Breast epithelium (tissue), 4 donors: ENCODE measurements around the gene MYO18B. TPM values are rescaled to one million over a fixed set of nuclear protein-coding genes. Genes with fewer than 3 reads are reported as not detected.

Source experiments
- DNase-seq, 2 donors: peaks; one replicate each; pipeline ENCODE4 v3.0.0-alpha.2; 2019; ENCODE audit warnings: low spot score in 2 of 2
- H3K27ac ChIP-seq, 2 donors: fragments of 200-600 bp; sonication (generic) in 1 of 2; one replicate each; pipeline ENCODE4 v1.5.1; 2016 to 2019; ENCODE audit warnings: mild to moderate bottlenecking in 1 of 2
- H3K27me3 ChIP-seq, 2 donors: fragments of 200-600 bp; sonication (generic) in 1 of 2; one replicate each; pipeline versions ENCODE4 v1.5.1 to v1.6.0; 2017 to 2019; ENCODE audit warnings: control low read depth in 1 of 2, mild to moderate bottlenecking in 1 of 2
- H3K36me3 ChIP-seq: fragments of 200-600 bp; one replicate; pipeline ENCODE4 v1.5.1; 2019
- H3K4me1 ChIP-seq, 2 donors: fragments of 200-600 bp; sonication (generic); one replicate each; pipeline ENCODE4 v1.5.1; 2016 to 2019; ENCODE audit warnings: control low read depth in 1 of 2
- H3K4me3 ChIP-seq, 3 donors: fragments of 200-600 bp; sonication (generic); 1 replicate in 2 of 3; 2 replicates in 1 of 3; pipeline ENCODE4 v1.5.1; 2016 to 2019; ENCODE audit warnings: mild to moderate bottlenecking in 3 of 3, moderate library complexity in 2 of 3
- H3K9me3 ChIP-seq, 2 donors: fragments of 200-600 bp; sonication (generic) in 1 of 2; one replicate each; pipeline ENCODE4 v1.5.1; 2016 to 2019; ENCODE audit warnings: control low read depth in 1 of 2
- CTCF ChIP-seq, 3 donors: fragments of 450-650 bp; IDR thresholded peaks; one replicate each; pipeline ENCODE4 v1.5.1; 2016 to 2017; ENCODE audit warnings: antibody characterized with exemption in 3 of 3, mild to moderate bottlenecking in 3 of 3, moderate library complexity in 3 of 3
- POLR2A ChIP-seq: fragments of 450-650 bp; IDR thresholded peaks from one replicate; pipeline ENCODE4 v1.6.1; 2016; ENCODE audit warnings: antibody characterized with exemption, mild to moderate bottlenecking, moderate library complexity
- POLR2AphosphoS5 ChIP-seq, 3 donors: sonication (generic); formaldehyde crosslinking; IDR thresholded peaks; one replicate each; pipeline ENCODE4 v1.6.1; 2017; ENCODE audit warnings: antibody characterized with exemption in 3 of 3
- intact Hi-C: fragments of 100-400 bp; cut with DNase I; formaldehyde crosslinking; loops from one replicate; pipeline ENCODE4 v1.15.1; 2023; ENCODE audit warnings: low total_unique reads
- total RNA-seq, 3 donors: library from RNA; depleted of rRNA; stranded (reverse); fragments of >200 nt; gene quantifications; one replicate each; pipeline ENCODE4 v1.1.0, GENCODE V29; 2016

Gene MYO18B
- total RNA-seq, 3 donors from 2014 or later: under 0.01 to 0.16 (median 0.15) TPM

- H3K9me3 ChIP-seq: peaks cover 17 to 20% of the 10 kb centered on the region in 2 donors
- no peaks in the 10 kb centered on the region for H3K4me1 ChIP-seq
- intact Hi-C loops: no loop called here
- no peak overlapping the region for H3K4me3 ChIP-seq
- no peaks in the 10 kb centered on the region for H3K36me3 ChIP-seq
- H3K27me3 ChIP-seq: no peaks in the 10 kb centered on the region
- TF ChIP-seq POLR2AphosphoS5 (IDR thresholded peaks at IDR 0.05): no peak
- TF ChIP-seq POLR2A: no peak
- no peak for TF ChIP-seq CTCF (IDR thresholded peaks at IDR 0.05)
- DNase-seq: no peak
- no peak overlapping the region for H3K27ac ChIP-seq
Observed at GRCh38 chr22:25764270-25765015, 22.5 kb downstream of the MYO18B start.

GRCh38 chr22:25765016-25765367, 23.0 kb downstream of the MYO18B start:
- DNase-seq: no peak
- intact Hi-C loops: no loop called here
- Histone ChIP-seq H3K9me3 (peaks cover 17 to 20% of the 10 kb centered on the region in 2 donors), H3K4me1 (no peaks in the 10 kb centered on the region), H3K36me3 (no peaks in the 10 kb centered on the region), H3K4me3 (no peak overlapping the region), H3K27ac (no peak overlapping the region), H3K27me3 (no peaks in the 10 kb centered on the region)
- TF ChIP-seq CTCF (IDR thresholded peaks at IDR 0.05): no peak

- no peak overlapping the region for H3K4me3 ChIP-seq
- no peaks in the 10 kb centered on the region for H3K4me1 ChIP-seq
- no peak for DNase-seq
- H3K9me3 ChIP-seq: peaks cover 17 to 20% of the 10 kb centered on the region in 2 donors
- H3K36me3 ChIP-seq: no peaks in the 10 kb centered on the region
- intact Hi-C loops: no loop called here
- H3K27ac ChIP-seq: no peak overlapping the region
- H3K27me3 ChIP-seq: no peaks in the 10 kb centered on the region
- TF ChIP-seq CTCF (IDR thresholded peaks at IDR 0.05): no peak
- no peak for TF ChIP-seq POLR2AphosphoS5 (IDR thresholded peaks at IDR 0.05)
- TF ChIP-seq POLR2A: no peak
Observed at GRCh38 chr22:25765801-25766200, 23.8 kb downstream of the MYO18B start.

- Histone ChIP-seq H3K4me3 (no peak overlapping the region), H3K27ac (no peak overlapping the region), H3K27me3 (no peaks in the 10 kb centered on the region), H3K9me3 (peaks cover 17 to 20% of the 10 kb centered on the region in 2 donors), H3K36me3 (no peaks in the 10 kb centered on the region), H3K4me1 (no peaks in the 10 kb centered on the region)
- intact Hi-C loops: no loop called here
- no peak for DNase-seq
- TF ChIP-seq POLR2AphosphoS5 (IDR thresholded peaks at IDR 0.05): no peak
- no peak for TF ChIP-seq POLR2A
- no peak for TF ChIP-seq CTCF (IDR thresholded peaks at IDR 0.05)
Observed at GRCh38 chr22:25766418-25766817, 24.4 kb downstream of the MYO18B start.

- H3K36me3 ChIP-seq: no peaks in the 10 kb centered on the region
- no peaks in the 10 kb centered on the region for H3K27me3 ChIP-seq
- DNase-seq: no peak
- H3K27ac ChIP-seq: no peak overlapping the region
- H3K9me3 ChIP-seq: peaks cover 17 to 20% of the 10 kb centered on the region in 2 donors
- intact Hi-C loops: no loop called here
- H3K4me1 ChIP-seq: no peaks in the 10 kb centered on the region
- TF ChIP-seq POLR2AphosphoS5 (IDR thresholded peaks at IDR 0.05): no peak
- no peak for TF ChIP-seq CTCF (IDR thresholded peaks at IDR 0.05)
- TF ChIP-seq POLR2A: no peak
- no peak overlapping the region for H3K4me3 ChIP-seq
Observed at GRCh38 chr22:25770333-25770732, 28.3 kb downstream of the MYO18B start.
